Astrocyte of the cerebellum (primary cell): ENCODE results near the gene GPATCH4.

Source experiments
- DNase-seq: peaks from one replicate; pipeline ENCODE4 v3.0.0-alpha.2; 2011; ENCODE audit warnings: low read depth
- H3K4me3 ChIP-seq: 2 replicates; pipeline ENCODE4 v1.5.1; 2011; ENCODE audit warnings: mild to moderate bottlenecking, low read depth, low read length, moderate library complexity
- in situ Hi-C: cut with HindIII; loops from 2 replicates; pipeline ENCODE4 v1.10.0; 2017; ENCODE audit warnings: low sequenced_read_pairs
- TF ChIP-seq, protein P1 (sequence below): IDR thresholded peaks from 2 replicates; pipeline ENCODE4 v1.5.1; 2012; ENCODE audit warnings: low read length, low read depth, moderate library complexity, mild to moderate bottlenecking; ENCODE audit errors: missing control alignments

GPATCH4 gene

DNA sequence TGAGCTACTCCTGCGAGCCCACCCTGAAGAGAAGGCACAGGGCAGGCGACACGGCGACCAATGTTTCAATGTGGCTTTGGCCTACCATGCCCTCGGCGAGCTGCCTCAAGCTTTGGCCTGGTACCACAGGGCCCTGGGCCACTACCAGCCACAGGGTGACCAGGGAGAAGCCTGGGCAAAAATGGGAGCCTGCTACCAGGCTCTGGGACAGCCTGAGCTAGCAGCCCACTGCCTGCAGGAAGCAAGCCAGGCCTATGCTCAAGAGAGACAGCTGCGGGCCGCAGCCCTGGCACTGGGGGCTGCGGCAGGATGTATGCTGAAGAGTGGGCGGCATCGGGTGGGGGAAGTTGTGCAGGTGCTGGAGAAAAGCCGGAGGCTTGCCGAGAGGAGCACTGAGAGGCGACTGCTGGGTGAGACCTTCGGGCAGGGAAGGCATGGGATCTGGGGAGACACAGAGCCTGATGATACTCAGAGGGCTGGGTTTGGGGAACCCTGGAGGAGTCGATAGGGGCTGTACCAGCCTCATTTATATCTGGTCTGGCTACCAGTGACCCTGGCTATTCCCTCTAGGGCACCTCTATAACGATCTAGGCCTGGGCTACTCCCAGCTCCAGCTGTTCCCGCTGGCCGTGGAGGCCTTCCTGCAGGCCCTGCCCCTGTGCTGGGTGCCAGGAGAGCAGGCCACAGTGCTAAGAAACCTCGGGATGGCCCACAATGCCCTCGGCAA lies 19.5 kb downstream of the GPATCH4 start:
- TF ChIP-seq, protein P1, sequence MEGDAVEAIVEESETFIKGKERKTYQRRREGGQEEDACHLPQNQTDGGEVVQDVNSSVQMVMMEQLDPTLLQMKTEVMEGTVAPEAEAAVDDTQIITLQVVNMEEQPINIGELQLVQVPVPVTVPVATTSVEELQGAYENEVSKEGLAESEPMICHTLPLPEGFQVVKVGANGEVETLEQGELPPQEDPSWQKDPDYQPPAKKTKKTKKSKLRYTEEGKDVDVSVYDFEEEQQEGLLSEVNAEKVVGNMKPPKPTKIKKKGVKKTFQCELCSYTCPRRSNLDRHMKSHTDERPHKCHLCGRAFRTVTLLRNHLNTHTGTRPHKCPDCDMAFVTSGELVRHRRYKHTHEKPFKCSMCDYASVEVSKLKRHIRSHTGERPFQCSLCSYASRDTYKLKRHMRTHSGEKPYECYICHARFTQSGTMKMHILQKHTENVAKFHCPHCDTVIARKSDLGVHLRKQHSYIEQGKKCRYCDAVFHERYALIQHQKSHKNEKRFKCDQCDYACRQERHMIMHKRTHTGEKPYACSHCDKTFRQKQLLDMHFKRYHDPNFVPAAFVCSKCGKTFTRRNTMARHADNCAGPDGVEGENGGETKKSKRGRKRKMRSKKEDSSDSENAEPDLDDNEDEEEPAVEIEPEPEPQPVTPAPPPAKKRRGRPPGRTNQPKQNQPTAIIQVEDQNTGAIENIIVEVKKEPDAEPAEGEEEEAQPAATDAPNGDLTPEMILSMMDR = no peak
- DNase-seq = no peak
- in situ Hi-C loops = no loop called here
- H3K4me3 ChIP-seq = no peak overlapping the region

DNA sequence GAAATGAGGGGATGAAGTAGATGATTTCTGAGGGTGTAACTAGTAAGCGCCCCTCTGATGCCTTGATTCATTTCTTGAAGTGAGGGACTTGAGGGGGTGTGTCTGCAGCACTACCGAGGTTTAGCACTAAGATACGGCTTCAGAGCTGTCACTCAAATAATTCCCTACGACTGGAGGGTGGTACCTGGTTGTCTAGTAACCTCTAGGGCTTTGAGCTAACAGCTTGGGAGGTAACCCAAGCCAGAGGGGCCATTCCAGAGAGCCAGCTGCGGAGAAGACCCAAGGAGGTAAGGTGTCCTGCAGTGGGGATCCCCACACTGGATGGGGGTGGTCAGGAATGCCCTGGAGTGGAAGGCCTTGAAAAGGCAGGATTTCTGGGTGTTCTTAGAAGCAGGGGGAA lies 21.8 kb downstream of the GPATCH4 start, which contains the start of gene TTC24:
TTC24 (plus strand) TSS at position 252 of the 400 bp plus-strand sequence. CDS start 1,642 bp downstream, outside the sequence.
- TF ChIP-seq, protein P1 = no peak
- no peak for DNase-seq
- in situ Hi-C loops = no loop called here
- no peak within 1 kb of the TSS for H3K4me3 ChIP-seq

DNA sequence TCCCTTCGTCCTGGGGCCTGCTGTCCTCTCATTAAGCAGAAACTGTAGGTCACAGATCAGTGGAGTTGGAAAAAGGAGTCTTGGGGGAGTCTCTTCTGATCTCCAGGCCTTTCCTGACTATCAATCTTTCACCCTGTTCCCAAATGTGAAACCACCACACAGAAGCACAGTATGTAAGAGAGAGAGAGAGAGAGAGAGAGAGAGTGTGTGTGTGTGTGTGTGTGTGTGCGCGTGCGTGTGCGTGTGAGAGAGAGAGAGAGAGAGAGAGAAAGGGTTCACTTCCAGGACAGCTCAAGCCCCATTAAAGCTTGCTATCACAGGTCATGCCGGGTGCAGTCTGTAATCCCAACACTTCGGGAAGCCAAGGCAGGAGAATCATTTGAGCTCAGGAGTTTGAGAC lies 23.2 kb downstream of the GPATCH4 start:
- TF ChIP-seq, protein P1 = no peak
- no peak for DNase-seq
- H3K4me3 ChIP-seq = no peak overlapping the region
- in situ Hi-C loops = no loop called here

DNA sequence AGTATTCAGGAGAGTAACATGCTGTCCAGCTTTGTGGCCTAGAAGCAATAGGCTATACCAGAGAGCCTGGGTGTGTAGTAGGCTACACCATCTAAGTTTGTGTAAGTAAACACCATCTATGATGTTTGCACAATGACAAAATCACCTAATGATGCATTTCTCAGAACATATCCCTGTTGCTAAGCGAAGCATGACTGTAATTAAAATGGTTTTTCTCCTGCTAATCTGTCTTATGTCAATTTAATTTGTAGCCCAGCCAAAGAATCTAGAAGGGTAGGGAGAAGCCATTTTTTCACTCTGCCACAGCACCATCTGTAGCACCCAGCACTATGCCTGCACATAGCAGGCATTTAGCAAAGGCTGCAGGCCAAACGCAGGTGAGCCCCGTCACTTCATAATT lies 23.7 kb downstream of the GPATCH4 start:
- in situ Hi-C loops = no loop called here
- DNase-seq = no peak
- TF ChIP-seq, protein P1 = no peak
- H3K4me3 ChIP-seq = no peak overlapping the region

DNA sequence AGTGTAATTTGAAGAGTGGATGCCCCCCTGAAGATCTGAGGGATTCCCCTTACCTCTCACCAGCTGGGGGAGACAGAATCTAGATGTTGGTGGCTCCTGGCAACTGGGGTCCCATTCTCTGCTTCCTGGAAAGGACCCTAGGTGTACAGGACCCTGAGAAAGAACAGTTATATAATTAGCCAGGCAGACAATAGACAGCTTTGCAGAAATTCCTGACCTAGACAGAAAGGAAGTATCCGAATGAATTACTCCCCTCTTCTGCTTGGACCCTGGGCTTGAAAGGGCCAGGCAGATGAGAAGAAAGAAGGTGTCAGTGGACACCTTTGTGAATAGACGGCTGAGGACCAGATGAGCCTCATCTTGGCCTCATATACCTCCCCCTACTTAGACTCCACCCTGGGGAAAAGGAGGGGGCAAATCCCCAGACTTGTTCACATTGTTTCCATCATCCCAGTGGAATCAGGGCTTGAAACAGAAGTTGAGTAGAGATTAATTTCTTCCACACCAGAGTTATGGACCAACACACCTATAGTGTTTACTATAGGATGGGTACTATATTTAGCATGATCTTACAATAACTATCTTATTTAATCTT lies 27.1 kb downstream of the GPATCH4 start:
- in situ Hi-C loops = no loop called here
- TF ChIP-seq, protein P1 = no peak
- no peak for DNase-seq
- no peak overlapping the region for H3K4me3 ChIP-seq

DNA sequence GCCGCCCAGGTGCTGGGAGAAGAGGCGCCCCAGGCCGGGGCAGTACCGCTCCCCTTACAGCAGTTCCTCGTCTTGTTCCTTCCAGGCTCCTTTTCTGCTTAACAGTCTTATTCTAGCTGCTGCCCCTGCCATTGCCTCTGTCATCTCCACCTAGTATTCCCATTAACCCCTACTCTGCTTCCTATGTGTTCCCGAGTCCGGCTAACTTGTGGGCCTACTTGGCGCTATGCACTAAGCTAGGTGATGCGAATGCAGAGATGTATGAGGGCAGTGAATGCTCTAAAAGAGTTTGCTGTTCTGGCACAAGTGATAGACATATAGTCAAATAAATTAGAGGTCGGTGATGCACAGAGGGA lies 28.6 kb downstream of the GPATCH4 start:
- DNase-seq = no peak
- peak overlapping the region; percentile 65 for H3K4me3 ChIP-seq
- TF ChIP-seq, protein P1 = no peak
- in situ Hi-C loops = no loop called here
